Activated naive CD4-positive, alpha-beta T cell treated with anti-CD3 and anti-CD28 coated beads, Interleukin-2, amount 50 U/mL, for 72 hours (primary cell): ENCODE results near the gene TNFRSF21. TPM values are rescaled to one million over a fixed set of nuclear protein-coding genes. Genes with fewer than 3 reads are reported as not detected.
A peak's percentile ranks its signal among the peaks of the same experiment; 100 is the strongest.

Experiments used
- ATAC-seq, 2 donors: fragments of 150-1000 bp; cut with Tn5 transposase; 2 replicates each; pipeline ENCODE4 v1.10.0; 2021; ENCODE audit warnings: mild to moderate bottlenecking in 2 of 2, moderate library complexity in 2 of 2
- DNase-seq, 2 donors: peaks; one replicate each; pipeline ENCODE4 v3.0.0; 2021 to 2022; ENCODE audit warnings: low spot score in 2 of 2
- H3K27ac Mint-ChIP-seq, 2 donors: one replicate each; pipeline ENCODE4 v1.8.0; 2022; ENCODE audit warnings: mild to moderate bottlenecking in 2 of 2, mixed read lengths in 2 of 2
- H3K36me3 Mint-ChIP-seq, 2 donors: one replicate each; pipeline ENCODE4 v1.8.0; 2022; ENCODE audit warnings: mixed read lengths in 2 of 2
- H3K9me3 Mint-ChIP-seq, 2 donors: one replicate each; pipeline ENCODE4 v1.8.0; 2022; ENCODE audit warnings: mixed read lengths in 2 of 2
- total RNA-seq, 2 donors: library from RNA; stranded (reverse); gene quantifications; one replicate each; pipeline ENCODE4 v1.2.3, GENCODE V29; 2022

Gene TNFRSF21
- total RNA-seq, 2 donors from 2014 or later: 1.8 to 2.0 TPM

DNA sequence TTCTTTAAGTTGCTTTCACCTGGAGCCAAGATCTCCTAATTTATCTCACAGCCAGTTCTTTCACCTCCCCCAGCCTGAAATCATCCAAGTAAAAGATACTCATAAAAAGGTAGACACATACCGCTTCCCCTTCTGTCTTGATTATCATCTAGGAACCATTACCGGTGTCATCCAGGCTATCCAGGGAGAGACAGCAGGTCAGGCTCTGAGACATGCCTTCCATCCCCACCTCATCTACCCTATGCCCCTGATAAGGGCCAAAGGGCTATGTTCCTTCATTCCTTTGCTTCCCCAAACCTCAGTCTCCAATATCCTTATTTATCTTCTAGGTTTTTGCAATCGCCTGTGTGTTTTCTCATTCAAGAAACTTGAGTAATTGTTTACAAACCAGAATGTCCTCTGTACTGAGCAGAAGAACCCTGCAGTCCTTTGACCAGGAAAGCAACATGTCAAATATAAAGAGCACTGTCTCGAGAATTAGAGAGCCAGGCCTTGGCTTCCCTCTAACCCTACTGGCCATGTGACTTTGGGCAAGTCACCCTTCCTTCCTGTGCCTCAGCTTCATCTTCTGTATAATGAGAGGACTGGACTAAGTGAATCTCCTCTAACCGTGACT lies 41.0 kb downstream of the TNFRSF21 start:
- DNase-seq (no peak), ATAC-seq (no peak)
- Mint-ChIP-seq H3K27ac (peak overlapping the region in 1 of 2 donors; percentile 75), H3K36me3 (no peaks in the 10 kb centered on the region), H3K9me3 (peaks cover 0 to 5% of the 10 kb centered on the region in 2 donors)

DNA sequence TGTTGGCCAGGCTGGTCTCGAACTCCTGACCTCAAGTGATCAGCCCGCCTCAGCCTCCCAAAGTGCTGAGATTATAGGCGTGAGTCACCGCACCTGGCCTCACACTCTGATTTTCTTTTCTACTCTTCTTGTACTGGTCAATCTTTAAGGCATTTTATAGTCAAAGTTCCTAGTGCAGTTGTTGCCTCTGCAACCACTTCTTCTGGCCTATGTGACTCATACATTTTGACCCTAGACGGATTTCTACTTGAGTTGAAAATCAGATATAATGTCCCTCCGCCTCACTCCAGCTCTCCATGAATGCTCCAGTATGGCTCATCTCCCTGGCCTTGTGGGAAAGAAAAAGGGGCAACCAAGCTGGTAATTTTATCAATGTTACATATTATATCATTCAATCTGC lies 42.4 kb downstream of the TNFRSF21 start:
- ATAC-seq: no peak
- DNase-seq: no peak
- peaks cover 0 to 3% of the 10 kb centered on the region in 2 donors for H3K9me3 Mint-ChIP-seq
- H3K27ac Mint-ChIP-seq: no peak overlapping the region
- no peaks in the 10 kb centered on the region for H3K36me3 Mint-ChIP-seq

DNA sequence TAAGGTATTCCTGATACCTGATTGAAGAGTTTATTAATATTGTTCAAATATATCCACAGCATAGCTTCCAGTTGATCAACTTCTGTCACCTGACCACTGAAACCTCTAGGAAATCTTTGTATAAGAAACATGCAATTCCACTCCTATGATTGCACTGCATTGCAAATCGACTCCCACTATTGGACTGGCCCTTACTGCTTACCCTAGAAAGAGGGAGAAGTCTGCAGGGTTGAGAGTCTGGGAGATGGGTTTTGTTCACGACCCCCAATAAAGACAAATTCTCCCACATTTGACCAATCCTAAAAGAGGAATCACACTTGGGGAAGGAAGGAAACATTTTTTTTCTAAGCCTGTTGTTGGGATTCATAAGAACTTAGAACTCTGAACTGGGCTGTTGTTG lies 43.7 kb downstream of the TNFRSF21 start:
- Mint-ChIP-seq H3K27ac (no peak overlapping the region), H3K36me3 (no peaks in the 10 kb centered on the region)
- no peak for DNase-seq

DNA sequence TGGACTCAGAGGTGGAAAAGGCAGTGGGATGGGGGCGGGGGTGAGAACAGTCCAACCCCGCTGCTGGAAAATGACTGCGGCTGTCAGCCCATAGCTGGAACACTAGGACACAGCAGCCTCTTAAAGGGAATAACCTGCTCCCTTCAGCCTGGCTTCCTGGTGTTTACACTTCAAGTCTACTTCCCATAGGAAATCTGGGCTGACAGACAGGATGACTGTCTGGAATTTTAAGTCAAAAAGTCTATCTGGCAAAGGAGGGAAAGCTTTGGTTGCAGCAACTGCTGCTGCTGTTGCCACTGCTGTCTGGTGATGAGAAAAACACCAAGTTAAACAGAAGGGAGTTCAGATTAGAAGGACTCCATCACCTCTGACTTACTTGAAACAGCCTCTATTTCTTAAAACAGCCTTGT lies 44.9 kb downstream of the TNFRSF21 start:
- H3K9me3 Mint-ChIP-seq: no peaks in the 10 kb centered on the region
- H3K36me3 Mint-ChIP-seq: no peaks in the 10 kb centered on the region
- ATAC-seq: no peak
- no peak overlapping the region for H3K27ac Mint-ChIP-seq
- no peak for DNase-seq

More for the DNA sequence above, 43.7 kb downstream of the TNFRSF21 start:
- no peaks in the 10 kb centered on the region for H3K9me3 Mint-ChIP-seq
- no peak for ATAC-seq

DNA sequence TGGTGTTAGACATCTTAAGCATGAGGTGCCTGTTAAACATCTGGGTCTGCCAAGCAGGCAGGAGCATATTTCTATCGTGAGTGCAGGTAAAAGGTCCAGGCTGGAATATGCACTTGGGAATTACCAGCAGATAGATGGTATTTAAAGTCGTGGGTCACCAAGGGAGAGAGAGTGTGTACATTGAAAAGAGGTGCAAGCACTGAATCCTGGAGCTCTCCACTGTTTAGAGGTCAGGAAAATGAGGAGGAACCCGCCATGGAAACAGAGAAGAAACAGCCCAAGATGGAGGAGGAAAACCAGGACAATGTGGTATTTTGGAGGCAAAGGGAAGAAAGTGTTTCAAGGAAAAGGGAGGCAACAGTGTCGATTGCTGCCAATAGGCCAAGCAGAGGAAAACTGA lies 46.4 kb downstream of the TNFRSF21 start:
- ATAC-seq (no peak), DNase-seq (no peak)
- Mint-ChIP-seq H3K9me3 (no peaks in the 10 kb centered on the region), H3K27ac (no peak overlapping the region), H3K36me3 (no peaks in the 10 kb centered on the region)

DNA sequence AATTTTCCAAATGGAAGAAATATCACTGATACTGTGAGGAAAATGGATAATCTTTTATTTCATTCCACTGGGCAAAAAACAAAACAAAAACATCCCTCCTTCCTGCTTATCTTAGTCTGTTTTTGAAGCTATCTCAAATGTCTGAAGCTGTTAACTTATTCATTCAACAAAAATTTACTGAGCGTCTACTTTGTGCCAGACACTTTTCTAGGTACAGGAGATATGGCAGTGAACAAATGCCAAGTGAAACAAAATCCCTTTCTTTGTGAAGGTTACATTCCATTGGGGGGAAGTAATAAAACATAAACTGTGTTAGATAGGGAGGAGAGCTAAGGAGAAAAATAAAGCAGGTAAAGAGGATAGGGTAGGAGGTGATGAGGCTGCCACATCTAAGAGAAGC lies 47.5 kb downstream of the TNFRSF21 start:
- Mint-ChIP-seq H3K27ac (no peak overlapping the region), H3K36me3 (no peaks in the 10 kb centered on the region), H3K9me3 (no peaks in the 10 kb centered on the region)
- DNase-seq (no peak), ATAC-seq (no peak)

DNA sequence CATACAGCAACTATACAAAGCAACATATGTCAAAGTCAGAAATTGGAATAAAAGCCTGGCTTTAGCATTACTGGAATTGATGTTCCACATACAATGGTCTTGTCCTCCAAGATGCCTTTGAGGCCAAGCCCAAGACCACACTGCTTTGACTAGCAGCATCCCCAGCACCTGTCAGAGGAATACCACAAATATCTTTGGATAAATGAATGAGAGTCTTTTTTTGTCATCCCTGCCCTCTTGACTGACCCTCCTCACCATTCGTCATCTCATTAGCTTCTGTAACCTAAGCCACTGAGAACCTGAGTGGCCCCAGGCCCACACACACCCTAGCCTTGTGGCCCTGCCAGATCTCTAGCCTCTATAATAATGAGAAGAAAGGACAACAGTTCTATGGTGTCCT lies 48.5 kb downstream of the TNFRSF21 start:
- ATAC-seq: no peak
- no peak for DNase-seq
- H3K9me3 Mint-ChIP-seq: no peaks in the 10 kb centered on the region
- H3K27ac Mint-ChIP-seq: no peak overlapping the region
- H3K36me3 Mint-ChIP-seq: no peaks in the 10 kb centered on the region

DNA sequence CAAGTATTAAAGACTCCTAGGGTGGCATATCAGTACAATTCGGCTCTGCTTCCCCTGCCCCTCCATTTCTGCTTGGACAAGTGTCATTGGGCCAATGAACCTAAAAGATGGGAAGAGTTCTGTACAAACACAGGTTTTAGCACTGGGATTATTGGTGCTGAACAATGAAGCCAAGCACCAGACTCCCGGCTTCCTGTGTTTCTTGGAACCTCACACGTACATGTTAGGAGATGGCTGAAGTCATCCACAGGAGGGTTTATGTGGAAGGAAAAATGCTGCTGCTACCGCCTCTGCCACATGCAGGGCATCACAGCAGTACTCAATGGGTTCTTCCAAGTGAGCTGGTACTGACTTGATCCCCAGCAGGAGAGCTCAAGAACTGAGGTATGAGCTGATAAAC lies 49.7 kb downstream of the TNFRSF21 start:
- DNase-seq (no peak), ATAC-seq (no peak)
- Mint-ChIP-seq H3K27ac (no peak overlapping the region), H3K36me3 (no peaks in the 10 kb centered on the region), H3K9me3 (no peaks in the 10 kb centered on the region)

DNA sequence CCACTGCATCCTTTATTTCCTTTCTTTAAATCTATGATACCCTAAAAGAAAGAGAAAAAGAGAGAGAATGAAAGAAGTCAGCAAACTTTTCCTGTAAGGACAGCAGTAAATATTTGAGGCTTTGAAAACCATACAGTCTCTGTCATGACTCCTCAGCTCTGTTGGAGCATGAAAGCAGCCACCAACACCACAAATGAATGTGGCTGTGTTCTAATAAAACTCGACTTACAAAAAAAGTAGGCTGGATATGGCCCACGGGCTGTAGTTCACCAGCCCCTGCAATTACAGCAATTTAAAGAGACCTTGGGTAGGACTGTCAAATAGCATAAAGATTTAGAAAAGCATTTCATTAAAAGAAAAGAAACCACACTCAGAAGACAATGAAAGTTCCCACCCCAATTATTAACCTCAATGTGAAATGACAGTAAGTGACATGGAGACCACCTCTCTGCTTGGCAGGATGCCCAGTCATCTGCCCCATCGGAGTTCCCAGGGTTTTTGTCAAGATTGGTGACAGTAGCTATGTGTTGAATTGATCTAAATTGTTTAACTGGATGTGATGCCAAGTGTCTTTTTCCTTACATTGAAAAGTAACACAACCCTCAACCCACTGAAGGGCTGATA lies 50.9 kb downstream of the TNFRSF21 start:
- Mint-ChIP-seq H3K9me3 (no peaks in the 10 kb centered on the region), H3K36me3 (no peaks in the 10 kb centered on the region), H3K27ac (no peak overlapping the region)
- no peak for ATAC-seq
- DNase-seq: no peak

DNA sequence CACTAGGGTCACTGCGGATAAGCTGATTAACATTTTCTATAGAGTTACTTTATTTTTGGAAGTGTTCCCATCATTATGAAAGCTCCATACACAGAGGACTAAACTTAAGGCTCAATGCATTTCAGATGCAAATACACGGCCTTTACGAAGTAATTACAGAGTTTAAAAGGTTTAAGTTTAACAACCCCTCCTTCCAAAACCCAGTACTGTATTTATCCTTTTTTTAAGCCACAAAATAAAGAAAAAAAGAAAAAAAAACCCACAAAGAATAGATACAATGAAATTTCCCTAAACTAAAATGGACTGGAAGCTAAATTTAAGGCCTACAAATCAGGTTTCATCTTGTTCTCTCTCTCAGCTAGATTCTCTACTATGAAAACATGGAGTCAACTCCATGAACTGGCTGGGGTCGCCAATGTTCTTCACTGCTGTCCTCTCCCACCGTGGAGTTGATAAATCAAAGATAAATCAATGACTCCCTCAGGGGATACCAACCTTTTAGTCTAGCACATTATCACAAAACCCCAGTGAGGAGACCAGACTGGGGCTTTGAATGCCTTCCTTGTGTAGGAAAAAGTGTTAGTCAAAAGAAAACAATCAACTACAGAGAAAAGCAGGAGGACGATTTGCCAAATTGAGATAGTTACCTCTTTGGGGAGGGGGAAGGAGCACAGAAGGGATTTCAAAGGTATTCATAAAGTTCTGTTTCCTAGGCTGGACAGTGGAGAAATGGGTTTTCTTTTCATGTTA lies 52.5 kb downstream of the TNFRSF21 start:
- DNase-seq (no peak), ATAC-seq (no peak)
- Mint-ChIP-seq H3K9me3 (no peaks in the 10 kb centered on the region), H3K36me3 (no peaks in the 10 kb centered on the region), H3K27ac (no peak overlapping the region)

DNA sequence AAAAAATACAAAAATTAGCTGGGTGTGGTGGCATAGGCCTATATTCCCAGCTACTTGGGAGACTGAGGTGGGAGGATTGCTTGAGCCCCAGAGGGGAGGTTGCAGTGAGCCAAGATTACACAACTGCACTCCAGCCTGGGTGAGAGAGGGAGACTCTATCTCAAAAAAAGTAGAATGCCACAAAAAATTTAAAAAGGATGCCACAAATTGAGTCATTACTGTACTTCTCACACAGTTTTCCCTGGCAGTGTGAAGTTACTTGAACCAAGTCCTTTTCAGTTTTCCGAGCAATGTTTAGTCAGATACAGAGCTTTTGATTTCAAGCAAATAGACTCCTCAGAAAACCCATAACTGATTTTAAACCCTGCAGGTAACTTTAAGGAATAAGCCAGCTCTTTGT lies 53.3 kb downstream of the TNFRSF21 start:
- ATAC-seq (no peak), DNase-seq (no peak)
- Mint-ChIP-seq H3K36me3 (no peaks in the 10 kb centered on the region), H3K27ac (no peak overlapping the region), H3K9me3 (no peaks in the 10 kb centered on the region)

DNA sequence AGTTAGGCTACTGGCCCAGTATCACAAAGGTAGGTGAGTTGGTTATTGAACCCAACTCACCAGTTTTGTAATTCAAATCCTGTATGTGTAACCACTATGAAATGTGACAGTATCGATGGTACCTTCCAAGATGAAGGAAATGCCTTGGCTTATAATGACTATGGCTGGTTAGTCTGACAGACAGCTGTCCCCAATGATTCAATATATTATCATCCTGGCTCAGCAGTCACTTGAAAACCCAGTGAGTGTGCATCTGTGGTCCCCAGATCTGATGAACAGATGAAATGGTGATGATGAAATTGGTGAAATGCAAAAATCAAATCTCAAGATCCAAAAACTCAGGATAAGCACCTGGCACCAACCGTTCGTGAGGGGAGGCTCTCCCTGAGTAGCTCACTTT lies 54.8 kb downstream of the TNFRSF21 start:
- ATAC-seq: no peak
- Mint-ChIP-seq H3K9me3 (no peaks in the 10 kb centered on the region), H3K36me3 (no peaks in the 10 kb centered on the region), H3K27ac (no peak overlapping the region)
- no peak for DNase-seq

DNA sequence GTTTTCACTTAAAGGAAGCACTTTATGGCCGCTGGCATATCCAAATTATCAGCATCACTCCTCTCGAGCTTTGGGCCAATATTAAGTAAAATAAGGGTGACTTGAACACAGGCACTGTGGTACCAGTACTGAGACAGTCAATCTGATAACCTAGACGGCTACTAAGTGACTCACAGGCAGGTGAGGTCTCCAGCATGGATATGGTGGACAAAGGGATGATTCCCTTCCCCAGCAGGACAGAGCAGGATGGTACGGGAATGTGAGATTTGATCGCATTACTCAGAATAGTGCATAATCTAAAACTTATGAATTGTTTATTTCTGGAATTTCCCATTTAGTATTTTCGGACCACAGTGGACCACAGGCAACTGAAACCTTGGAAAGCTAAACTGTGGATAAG lies 55.7 kb downstream of the TNFRSF21 start:
- Mint-ChIP-seq H3K36me3 (no peaks in the 10 kb centered on the region), H3K27ac (no peak overlapping the region), H3K9me3 (no peaks in the 10 kb centered on the region)
- DNase-seq (no peak), ATAC-seq (no peak)

DNA sequence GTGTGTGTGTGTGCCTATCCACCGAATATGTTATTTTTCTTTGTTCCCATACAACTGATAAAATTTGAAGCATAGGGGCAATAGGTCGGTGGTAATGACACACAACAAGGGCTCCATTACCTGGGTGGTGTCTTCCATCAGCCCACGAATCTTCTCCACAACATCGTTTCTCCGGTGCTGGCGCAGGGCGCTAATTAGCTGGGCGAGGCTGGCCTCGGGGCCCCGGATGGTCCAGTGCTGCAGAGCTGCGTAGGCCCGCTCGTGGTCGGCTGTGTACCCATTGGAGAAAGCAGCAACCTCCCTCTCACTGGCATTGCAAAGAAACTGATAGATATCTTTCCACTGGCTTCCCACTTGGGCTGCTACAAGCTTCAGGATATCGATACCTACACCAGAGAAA lies 56.6 kb downstream of the TNFRSF21 start:
- ATAC-seq: no peak
- Mint-ChIP-seq H3K27ac (no peak overlapping the region), H3K9me3 (no peaks in the 10 kb centered on the region), H3K36me3 (no peaks in the 10 kb centered on the region)
- DNase-seq: no peak

DNA sequence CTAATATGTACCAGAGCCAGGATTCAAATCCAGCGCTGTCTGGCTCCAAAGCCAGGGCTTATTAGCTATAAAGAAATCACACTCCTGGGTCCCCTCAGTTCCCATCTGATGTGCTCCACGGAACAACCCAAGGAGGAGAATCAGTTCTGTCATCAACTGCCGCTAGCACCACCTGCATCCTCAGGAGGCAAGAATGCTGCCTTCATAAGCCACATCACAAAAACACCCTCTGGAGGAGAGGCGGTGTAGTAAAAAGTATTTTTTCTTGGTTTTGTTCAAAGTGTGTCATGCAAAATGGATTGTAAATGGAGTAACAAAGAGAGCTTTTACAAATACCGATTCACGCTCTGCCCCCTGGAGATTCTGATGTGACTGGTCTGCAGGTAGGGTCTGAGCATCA lies 57.1 kb downstream of the TNFRSF21 start:
- Mint-ChIP-seq H3K9me3 (no peaks in the 10 kb centered on the region), H3K36me3 (no peaks in the 10 kb centered on the region), H3K27ac (no peak overlapping the region)
- ATAC-seq (peak in 1 of 2 donors; percentile 52), DNase-seq (no peak)

DNA sequence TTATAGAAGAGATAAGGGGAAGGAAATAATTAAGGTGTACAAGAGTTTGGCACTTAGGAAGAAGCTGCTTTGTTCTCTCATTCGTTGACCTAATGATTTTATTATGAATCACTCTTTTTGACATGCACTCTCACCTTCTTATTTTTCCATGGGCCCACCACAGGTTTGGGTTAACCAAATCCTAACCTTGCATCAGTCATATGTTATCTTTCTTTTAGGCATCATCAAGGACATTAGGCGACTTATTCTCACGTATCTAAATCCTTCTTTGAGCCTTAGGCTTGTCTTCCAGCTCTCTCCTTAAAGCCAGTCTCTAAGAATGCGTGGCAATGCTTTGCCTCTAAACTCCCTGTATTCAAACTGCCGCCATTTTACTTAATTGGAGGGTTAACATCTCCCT lies 58.3 kb downstream of the TNFRSF21 start:
- ATAC-seq (no peak), DNase-seq (no peak)
- H3K36me3 Mint-ChIP-seq: no peaks in the 10 kb centered on the region
- no peaks in the 10 kb centered on the region for H3K9me3 Mint-ChIP-seq
- H3K27ac Mint-ChIP-seq: no peak overlapping the region

DNA sequence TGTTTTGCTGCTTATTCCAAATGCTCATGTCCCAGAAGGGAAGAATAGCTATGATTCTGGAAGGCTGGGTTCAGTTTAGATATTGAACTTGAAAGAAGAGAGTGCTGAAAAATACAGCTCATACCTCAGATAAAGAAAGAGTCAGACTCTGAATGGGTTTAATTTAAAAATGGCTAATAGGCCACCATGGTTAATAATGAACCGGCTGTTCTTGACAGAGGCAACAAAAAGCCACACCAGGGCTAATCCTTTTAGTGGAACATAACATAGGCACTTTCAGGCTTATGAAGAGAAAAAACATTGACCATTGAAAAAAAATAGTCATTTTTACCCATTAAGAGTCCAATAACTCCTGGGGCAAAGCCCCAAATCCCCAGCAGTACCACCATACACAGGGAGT lies 59.4 kb downstream of the TNFRSF21 start:
- Mint-ChIP-seq H3K9me3 (no peaks in the 10 kb centered on the region), H3K36me3 (no peaks in the 10 kb centered on the region), H3K27ac (no peak overlapping the region)
- ATAC-seq (no peak), DNase-seq (no peak)

DNA sequence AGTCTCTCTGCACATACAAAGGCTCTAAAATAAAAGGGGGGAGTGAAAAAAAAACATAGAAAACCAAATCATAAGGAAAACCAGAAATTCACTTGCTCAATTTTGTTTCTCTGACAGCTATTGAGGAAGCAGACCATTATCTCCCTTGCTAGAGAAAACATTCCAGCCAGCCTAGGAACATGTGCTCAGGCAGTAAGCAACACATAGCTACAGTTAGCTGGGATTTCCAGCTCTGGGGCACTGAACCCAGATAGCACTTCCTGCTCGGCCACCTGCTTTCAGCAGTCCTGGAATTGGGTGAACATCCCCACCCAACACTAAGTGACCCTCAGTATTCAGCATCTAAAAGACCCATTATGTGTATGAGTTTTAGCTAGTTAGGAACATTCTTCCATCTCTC lies 61.3 kb downstream of the TNFRSF21 start:
- H3K36me3 Mint-ChIP-seq: no peaks in the 10 kb centered on the region
- ATAC-seq (no peak), DNase-seq (no peak)
- no peaks in the 10 kb centered on the region for H3K9me3 Mint-ChIP-seq
- no peak overlapping the region for H3K27ac Mint-ChIP-seq
